Fibroblast of the aortic adventitia (primary cell): Measurements from ENCODE around the gene SLC5A6. TPM values are rescaled to one million over a fixed set of nuclear protein-coding genes. Genes with fewer than 3 reads are reported as not detected.

Experiments used
- DNase-seq: peaks from one replicate; pipeline ENCODE4 v3.0.0-alpha.2; 2010; ENCODE audit warnings: low read depth
- H3K4me3 ChIP-seq: 2 replicates; pipeline ENCODE4 v1.5.1; 2011; ENCODE audit warnings: low read depth, mild to moderate bottlenecking, control low read depth, low read length, moderate library complexity
- total RNA-seq: library from RNA; depleted of rRNA; stranded (reverse); fragments of >200 nt; gene quantifications from 2 replicates; pipeline ENCODE4 v1.2.3, GENCODE V29; 2012; ENCODE audit warnings: low replicate concordance
- TF ChIP-seq, protein P1 (sequence below): IDR thresholded peaks from 2 replicates; pipeline ENCODE4 v1.5.1; 2011; ENCODE audit warnings: mild to moderate bottlenecking, low read length, control low read depth, inconsistent platforms; ENCODE audit not compliant: insufficient read depth

Gene SLC5A6
- total RNA-seq, 1 donor = 20.0 TPM

DNA sequence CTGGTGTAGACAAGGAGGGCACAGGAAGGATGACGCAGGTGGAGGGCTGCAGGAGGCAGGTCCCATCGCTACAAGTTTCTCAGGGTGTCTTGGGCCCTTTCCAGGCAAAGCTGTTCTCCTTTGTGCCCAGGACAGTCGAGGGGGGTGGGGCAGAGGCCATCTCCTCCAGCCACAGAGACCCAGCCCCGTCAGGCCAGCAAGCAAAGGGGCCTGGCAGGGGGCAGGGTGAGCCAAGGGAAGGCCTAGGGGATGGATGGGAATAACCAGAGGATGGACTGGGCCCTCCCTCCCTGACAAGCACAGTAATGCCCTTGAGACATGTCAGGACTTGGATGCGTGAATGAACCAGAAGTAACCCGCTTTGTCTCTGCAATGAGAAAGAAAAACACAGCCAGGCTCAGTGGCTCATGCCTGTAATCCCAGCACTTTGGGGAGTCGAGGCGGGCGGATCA, 57.0 kb downstream of the SLC5A6 start:
- H3K4me3 ChIP-seq = no peak overlapping the region
- TF ChIP-seq, protein P1, sequence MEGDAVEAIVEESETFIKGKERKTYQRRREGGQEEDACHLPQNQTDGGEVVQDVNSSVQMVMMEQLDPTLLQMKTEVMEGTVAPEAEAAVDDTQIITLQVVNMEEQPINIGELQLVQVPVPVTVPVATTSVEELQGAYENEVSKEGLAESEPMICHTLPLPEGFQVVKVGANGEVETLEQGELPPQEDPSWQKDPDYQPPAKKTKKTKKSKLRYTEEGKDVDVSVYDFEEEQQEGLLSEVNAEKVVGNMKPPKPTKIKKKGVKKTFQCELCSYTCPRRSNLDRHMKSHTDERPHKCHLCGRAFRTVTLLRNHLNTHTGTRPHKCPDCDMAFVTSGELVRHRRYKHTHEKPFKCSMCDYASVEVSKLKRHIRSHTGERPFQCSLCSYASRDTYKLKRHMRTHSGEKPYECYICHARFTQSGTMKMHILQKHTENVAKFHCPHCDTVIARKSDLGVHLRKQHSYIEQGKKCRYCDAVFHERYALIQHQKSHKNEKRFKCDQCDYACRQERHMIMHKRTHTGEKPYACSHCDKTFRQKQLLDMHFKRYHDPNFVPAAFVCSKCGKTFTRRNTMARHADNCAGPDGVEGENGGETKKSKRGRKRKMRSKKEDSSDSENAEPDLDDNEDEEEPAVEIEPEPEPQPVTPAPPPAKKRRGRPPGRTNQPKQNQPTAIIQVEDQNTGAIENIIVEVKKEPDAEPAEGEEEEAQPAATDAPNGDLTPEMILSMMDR = no peak
- no peak for DNase-seq

DNA sequence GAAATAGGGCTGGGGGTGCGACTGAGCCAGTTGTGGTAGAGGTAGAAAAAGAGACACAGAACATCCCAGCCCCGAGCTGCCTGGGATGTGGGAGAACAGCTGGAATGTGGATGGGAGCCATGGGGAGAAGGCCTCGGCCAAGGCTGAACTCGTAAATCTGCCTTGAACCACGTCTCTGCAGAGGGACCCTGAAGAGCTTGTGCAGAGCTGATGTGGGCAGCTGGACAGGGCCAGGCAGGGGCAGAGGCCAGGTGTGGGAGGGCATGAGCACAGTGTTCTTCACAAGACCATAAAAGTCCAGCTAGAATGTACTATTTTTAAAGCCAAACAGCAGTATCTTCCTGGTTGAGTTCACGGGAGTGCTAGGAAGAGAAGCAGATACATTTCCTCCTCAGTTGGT, 57.6 kb downstream of the SLC5A6 start:
- no peak for DNase-seq
- TF ChIP-seq, protein P1 = no peak
- no peak overlapping the region for H3K4me3 ChIP-seq

DNA sequence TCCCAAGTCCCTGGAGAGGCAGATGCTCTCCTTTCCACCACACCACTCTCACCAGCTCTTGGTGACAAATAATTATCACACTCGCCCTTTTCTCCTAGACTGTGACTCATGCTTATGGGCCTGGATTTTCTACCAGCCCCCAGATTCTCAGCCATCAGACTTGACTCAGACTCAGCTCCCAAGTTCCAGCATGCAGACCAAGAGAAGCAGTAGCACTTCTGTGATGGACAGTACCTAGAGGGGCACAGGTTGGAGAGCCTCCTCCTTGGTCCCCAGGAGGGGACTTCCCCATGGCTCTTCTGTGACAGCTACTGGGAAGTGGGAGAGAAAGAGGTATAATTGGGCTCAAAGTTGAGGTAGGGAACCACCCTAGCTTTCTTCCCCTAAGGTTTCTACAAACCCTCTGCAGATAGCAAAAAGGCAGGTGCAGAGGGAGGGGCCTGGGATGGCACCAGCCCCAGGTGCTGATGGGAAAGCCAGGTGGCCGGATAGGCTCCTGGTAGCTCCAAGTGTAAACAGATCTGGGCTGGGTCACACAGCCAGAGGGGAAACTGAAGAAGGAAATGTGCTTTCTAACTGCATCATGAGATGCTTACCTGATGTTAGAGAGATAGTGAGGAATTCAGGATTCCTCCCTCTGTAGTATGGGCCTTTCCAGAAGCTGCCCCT, 59.1 kb downstream of the SLC5A6 start:
- DNase-seq = peak; percentile 14
- TF ChIP-seq, protein P1 = no peak
- H3K4me3 ChIP-seq = no peak overlapping the region

GRCh38 chr2:27152102-27152795, 59.8 kb downstream of the SLC5A6 start:
- H3K4me3 ChIP-seq = no peak overlapping the region
- TF ChIP-seq, protein P1 = no peak
- DNase-seq = no peak

- TF ChIP-seq, protein P1 = no peak
- no peak overlapping the region for H3K4me3 ChIP-seq
- DNase-seq = no peak
These were observed 61.3 kb downstream of the SLC5A6 start for GRCh38 chr2:27150639-27151230.

Other genes with a start within 250 kb of the SLC5A6 start
- gene MAPRE3, start 241.6 kb downstream of the SLC5A6 start, total RNA-seq = 5.3 and 7.2 TPM in 2 replicates
- gene TMEM214, start 179.3 kb downstream of the SLC5A6 start, total RNA-seq = 10.3 and 71.6 TPM in 2 replicates
- gene AGBL5, start 160.6 kb downstream of the SLC5A6 start, total RNA-seq = 17.5 and 25.3 TPM in 2 replicates
- gene OST4, start 140.6 kb downstream of the SLC5A6 start, total RNA-seq = 36.5 and 300 TPM in 2 replicates
- 81.3 and 153 TPM in 2 replicates for gene EMILIN1, start 133.7 kb downstream of the SLC5A6 start, total RNA-seq
- 1.7 and 2.3 TPM in 2 replicates for gene KHK, start 125.5 kb downstream of the SLC5A6 start, total RNA-seq
- gene CGREF1, start 93.1 kb downstream of the SLC5A6 start, total RNA-seq = 4.7 and 9.3 TPM in 2 replicates
- gene ABHD1, start 88.5 kb downstream of the SLC5A6 start, total RNA-seq = 0.09 TPM in 1 of 2 replicates, not detected in the other
- gene PREB, start 77.6 kb downstream of the SLC5A6 start, total RNA-seq = 37.0 and 46.0 TPM in 2 replicates
- not detected in 2 replicates for gene PRR30, start 72.9 kb downstream of the SLC5A6 start, total RNA-seq
- 2.3 TPM in 1 of 2 replicates, not detected in the other for gene TCF23, start 63.3 kb downstream of the SLC5A6 start, total RNA-seq
- gene ATRAID, start 227 bp downstream of the SLC5A6 start, total RNA-seq = 135 and 216 TPM in 2 replicates
- gene CAD, start 5.1 kb upstream of the SLC5A6 start, total RNA-seq = 28.9 and 35.5 TPM in 2 replicates
- 0.09 and 0.25 TPM in 2 replicates for gene SLC30A3, start 50.8 kb upstream of the SLC5A6 start, total RNA-seq
- not detected in 2 replicates for gene DNAJC5G, start 63.2 kb upstream of the SLC5A6 start, total RNA-seq
- not detected in 2 replicates for gene TRIM54, start 70.2 kb upstream of the SLC5A6 start, total RNA-seq
- gene UCN, start 96.2 kb upstream of the SLC5A6 start, total RNA-seq = 0.27 and 1.1 TPM in 2 replicates
- gene MPV17, start 110.8 kb upstream of the SLC5A6 start, total RNA-seq = 37.7 and 92.8 TPM in 2 replicates
- gene GTF3C2, start 144.5 kb upstream of the SLC5A6 start, total RNA-seq = 27.2 and 33.4 TPM in 2 replicates
- 28.5 and 29.7 TPM in 2 replicates for gene EIF2B4, start 158.1 kb upstream of the SLC5A6 start, total RNA-seq
- gene SNX17, start 158.3 kb upstream of the SLC5A6 start, total RNA-seq = 102 and 125 TPM in 2 replicates
- 7.3 and 19.2 TPM in 2 replicates for gene ZNF513, start 168.5 kb upstream of the SLC5A6 start, total RNA-seq
- gene PPM1G, start 197.3 kb upstream of the SLC5A6 start, total RNA-seq = 62.2 and 146 TPM in 2 replicates
- gene NRBP1, start 216.4 kb upstream of the SLC5A6 start, total RNA-seq = 40.1 and 118 TPM in 2 replicates
- gene KRTCAP3, start 230.1 kb upstream of the SLC5A6 start, total RNA-seq = not detected in 2 replicates